ENCODE measurements around the gene PIAS2.
"Not testable (repeated sequence)": the region's sequence is repeated elsewhere in the genome, so short reads cannot be mapped to it uniquely, and the experiment has no call there.

PIAS2 gene

GRCh38 chr18:46812311-46812710 is 105.0 kb downstream of the PIAS2 start:
- DNase-seq (ENCODE audit: extremely low spot score), result no peak
- no peak for TF ChIP-seq ARNT (IDR thresholded peaks at IDR 0.05)
- TF ChIP-seq BHLHE40 (IDR thresholded peaks at IDR 0.05; ENCODE audit: borderline replicate concordance), result no peak
- no peak for TF ChIP-seq SP1 (IDR thresholded peaks at IDR 0.05)
- no peak for TF ChIP-seq SUZ12 (IDR thresholded peaks at IDR 0.05)
- TF ChIP-seq HDGF (IDR thresholded peaks at IDR 0.05; ENCODE audit: borderline replicate concordance), result no peak
- no peak for TF ChIP-seq LEF1 (IDR thresholded peaks at IDR 0.05; ENCODE audit: borderline replicate concordance)
- TF ChIP-seq FOXM1 (IDR thresholded peaks at IDR 0.05; ENCODE audit: borderline replicate concordance), result no peak
- no peak for TF ChIP-seq ZNF384 (IDR thresholded peaks at IDR 0.05)
- TF ChIP-seq, protein P1, sequence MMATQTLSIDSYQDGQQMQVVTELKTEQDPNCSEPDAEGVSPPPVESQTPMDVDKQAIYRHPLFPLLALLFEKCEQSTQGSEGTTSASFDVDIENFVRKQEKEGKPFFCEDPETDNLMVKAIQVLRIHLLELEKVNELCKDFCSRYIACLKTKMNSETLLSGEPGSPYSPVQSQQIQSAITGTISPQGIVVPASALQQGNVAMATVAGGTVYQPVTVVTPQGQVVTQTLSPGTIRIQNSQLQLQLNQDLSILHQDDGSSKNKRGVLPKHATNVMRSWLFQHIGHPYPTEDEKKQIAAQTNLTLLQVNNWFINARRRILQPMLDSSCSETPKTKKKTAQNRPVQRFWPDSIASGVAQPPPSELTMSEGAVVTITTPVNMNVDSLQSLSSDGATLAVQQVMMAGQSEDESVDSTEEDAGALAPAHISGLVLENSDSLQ (IDR thresholded peaks at IDR 0.05), result no peak
- no peak for TF ChIP-seq L3MBTL2 (conservative IDR thresholded peaks at IDR 0.05)
- TF ChIP-seq NFRKB (IDR thresholded peaks at IDR 0.05), result no peak
- CTCF ChIA-PET, result no interaction called here
- POLR2A ChIA-PET, result no interaction called here

GRCh38 chr18:46810481-46811000 is 106.8 kb downstream of the PIAS2 start:
- CTCF ChIA-PET, result no interaction called here
- POLR2A ChIA-PET, result no interaction called here
- TF ChIP-seq ARNT (IDR thresholded peaks at IDR 0.05) (no peak), CTBP1 (IDR thresholded peaks at IDR 0.05; ENCODE audit: borderline replicate concordance) (no peak), HDGF (IDR thresholded peaks at IDR 0.05; ENCODE audit: borderline replicate concordance) (no peak)
- DNase-seq (ENCODE audit: extremely low spot score), result no peak

DNA sequence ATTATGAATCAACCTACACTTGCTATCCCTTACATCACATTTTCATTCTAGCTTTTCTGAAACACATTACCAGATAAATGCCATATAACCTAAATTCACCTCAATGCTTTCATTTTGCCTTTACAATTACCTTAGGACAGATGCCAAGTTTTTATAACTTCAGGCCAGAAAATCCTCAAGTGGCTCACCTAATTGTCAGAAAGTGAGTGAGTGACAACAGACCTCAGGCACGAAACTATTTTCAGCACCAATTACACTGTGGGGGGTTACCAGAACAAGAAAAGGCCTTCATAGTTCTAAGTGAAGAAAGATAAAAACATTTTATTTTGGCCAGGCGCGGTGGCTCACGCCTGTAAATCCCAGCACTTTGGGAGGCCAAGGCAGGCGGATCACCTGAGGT is 108.2 kb downstream of the PIAS2 start:
- TF ChIP-seq CTBP1 (IDR thresholded peaks at IDR 0.05; ENCODE audit: borderline replicate concordance) (no peak), FOXK2 (IDR thresholded peaks at IDR 0.05) (no peak), NFRKB (IDR thresholded peaks at IDR 0.05) (no peak), ARNT (IDR thresholded peaks at IDR 0.05) (no peak), FOXA1 (IDR thresholded peaks at IDR 0.05) (no peak), HDGF (IDR thresholded peaks at IDR 0.05; ENCODE audit: borderline replicate concordance) (no peak), L3MBTL2 (conservative IDR thresholded peaks at IDR 0.05) (no peak), BHLHE40 (IDR thresholded peaks at IDR 0.05; ENCODE audit: borderline replicate concordance) (no peak), ZNF384 (IDR thresholded peaks at IDR 0.05) (no peak), TARDBP (IDR thresholded peaks at IDR 0.05) (no peak), FOXM1 (IDR thresholded peaks at IDR 0.05; ENCODE audit: borderline replicate concordance) (no peak), LEF1 (IDR thresholded peaks at IDR 0.05; ENCODE audit: borderline replicate concordance) (no peak), ELF4 (IDR thresholded peaks at IDR 0.05) (no peak), SP1 (IDR thresholded peaks at IDR 0.05) (no peak), SUZ12 (IDR thresholded peaks at IDR 0.05) (no peak)
- TF ChIP-seq, protein P1 (IDR thresholded peaks at IDR 0.05), result no peak
- no peak for DNase-seq (ENCODE audit: extremely low spot score)

DNA sequence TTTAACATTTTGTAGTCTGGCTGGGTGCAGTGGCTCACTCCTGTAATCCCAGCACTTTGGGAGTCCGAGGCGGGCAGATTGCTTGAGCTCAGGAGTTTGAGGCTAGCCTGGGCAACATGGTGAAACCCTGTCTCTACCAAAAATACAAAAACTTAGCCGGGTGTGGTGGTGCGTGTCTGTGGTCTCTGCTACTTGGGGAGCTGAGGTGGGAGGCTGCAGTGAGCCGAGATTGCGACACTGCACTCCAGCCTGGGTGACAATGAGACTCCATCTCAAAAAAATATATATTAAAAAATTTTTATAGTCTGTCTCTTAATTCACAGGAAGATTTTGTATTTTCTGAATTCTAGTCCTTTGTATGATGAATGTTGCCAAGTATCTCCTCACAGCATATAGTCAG is 121.4 kb downstream of the PIAS2 start:
- DNase-seq (ENCODE audit: extremely low spot score); CTCF ChIA-PET; POLR2A ChIA-PET: not testable (repeated sequence)

More for the DNA sequence above, 108.2 kb downstream of the PIAS2 start:
- CTCF ChIA-PET, result no interaction called here
- POLR2A ChIA-PET, result no interaction called here

DNA sequence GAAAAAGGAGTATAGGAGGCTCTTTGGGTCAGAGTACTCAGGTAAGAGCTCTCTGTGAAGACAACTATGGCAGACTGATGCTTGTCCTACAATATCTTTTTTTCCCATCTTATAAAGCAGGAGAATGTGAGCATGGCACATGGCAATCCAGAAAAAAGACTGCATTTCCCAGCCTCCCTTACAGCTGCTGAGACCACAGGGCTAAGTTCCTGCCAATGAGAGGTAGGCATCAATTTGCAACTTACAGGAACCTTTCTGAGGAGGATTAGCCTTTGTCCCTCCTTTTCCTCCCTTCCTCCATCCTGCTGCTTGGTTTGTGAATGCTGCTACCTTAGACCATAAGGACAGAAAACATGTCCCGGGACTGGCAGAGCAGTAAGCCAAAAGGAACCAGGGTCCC is 122.7 kb downstream of the PIAS2 start:
- TF ChIP-seq SP1 (IDR thresholded peaks at IDR 0.05) (no peak), FOXM1 (IDR thresholded peaks at IDR 0.05; ENCODE audit: borderline replicate concordance) (no peak), ARNT (IDR thresholded peaks at IDR 0.05) (no peak), HDGF (IDR thresholded peaks at IDR 0.05; ENCODE audit: borderline replicate concordance) (no peak), FOXA1 (IDR thresholded peaks at IDR 0.05) (no peak)
- no peak for DNase-seq (ENCODE audit: extremely low spot score)
- ChIA-PET CTCF (no interaction called here), POLR2A (no interaction called here)

GRCh38 chr18:46793565-46793964 is 123.7 kb downstream of the PIAS2 start:
- POLR2A ChIA-PET, result no interaction called here
- no peak for TF ChIP-seq FOXM1 (IDR thresholded peaks at IDR 0.05; ENCODE audit: borderline replicate concordance)
- no peak for TF ChIP-seq ARNT (IDR thresholded peaks at IDR 0.05)
- TF ChIP-seq, protein P1 (IDR thresholded peaks at IDR 0.05), result no peak
- TF ChIP-seq FOXK2 (IDR thresholded peaks at IDR 0.05), result no peak
- no peak for TF ChIP-seq L3MBTL2 (conservative IDR thresholded peaks at IDR 0.05)
- TF ChIP-seq HDGF (IDR thresholded peaks at IDR 0.05; ENCODE audit: borderline replicate concordance), result no peak
- TF ChIP-seq TARDBP (IDR thresholded peaks at IDR 0.05), result no peak
- no peak for TF ChIP-seq SUZ12 (IDR thresholded peaks at IDR 0.05)
- TF ChIP-seq FOXA1 (IDR thresholded peaks at IDR 0.05), result no peak
- TF ChIP-seq ZNF384 (IDR thresholded peaks at IDR 0.05), result no peak
- TF ChIP-seq BHLHE40 (IDR thresholded peaks at IDR 0.05; ENCODE audit: borderline replicate concordance), result no peak
- no peak for TF ChIP-seq ELF4 (IDR thresholded peaks at IDR 0.05)
- no peak for TF ChIP-seq SP1 (IDR thresholded peaks at IDR 0.05)
- TF ChIP-seq CTBP1 (IDR thresholded peaks at IDR 0.05; ENCODE audit: borderline replicate concordance), result no peak
- CTCF ChIA-PET, result no interaction called here
- DNase-seq (ENCODE audit: extremely low spot score), result no peak

DNA sequence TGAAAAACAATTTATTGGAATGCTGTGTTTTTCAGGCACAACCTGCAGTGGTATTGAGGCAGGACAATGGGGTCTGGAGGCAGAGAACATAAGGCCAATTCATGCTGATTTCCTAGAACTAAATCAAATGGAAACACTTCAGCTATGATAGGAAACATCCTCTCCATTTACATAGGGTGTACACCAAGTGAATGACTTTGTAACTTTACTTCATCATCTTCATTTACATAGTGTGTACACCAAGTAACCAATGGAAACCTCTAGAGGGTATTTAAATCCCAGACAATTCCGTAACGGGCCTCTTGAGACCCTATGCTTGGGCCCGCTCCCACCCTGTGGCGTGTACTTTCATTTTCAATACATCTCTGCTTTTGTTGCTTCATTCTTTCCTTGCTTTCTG is 128.2 kb downstream of the PIAS2 start:
- CTCF ChIA-PET, result no interaction called here
- POLR2A ChIA-PET, result no interaction called here
- TF ChIP-seq ARNT (IDR thresholded peaks at IDR 0.05), result no peak
- no peak for TF ChIP-seq ZNF384 (IDR thresholded peaks at IDR 0.05)
- TF ChIP-seq CTBP1 (IDR thresholded peaks at IDR 0.05; ENCODE audit: borderline replicate concordance), result no peak
- no peak for TF ChIP-seq FOXK2 (IDR thresholded peaks at IDR 0.05)
- no peak for TF ChIP-seq FOXA1 (IDR thresholded peaks at IDR 0.05)
- TF ChIP-seq FOXM1 (IDR thresholded peaks at IDR 0.05; ENCODE audit: borderline replicate concordance), result no peak
- TF ChIP-seq ELF4 (IDR thresholded peaks at IDR 0.05), result no peak
- TF ChIP-seq SP1 (IDR thresholded peaks at IDR 0.05), result no peak
- TF ChIP-seq BHLHE40 (IDR thresholded peaks at IDR 0.05; ENCODE audit: borderline replicate concordance), result no peak
- no peak for TF ChIP-seq TARDBP (IDR thresholded peaks at IDR 0.05)
- no peak for TF ChIP-seq HDGF (IDR thresholded peaks at IDR 0.05; ENCODE audit: borderline replicate concordance)
- TF ChIP-seq, protein P1 (IDR thresholded peaks at IDR 0.05), result no peak
- TF ChIP-seq NFRKB (IDR thresholded peaks at IDR 0.05), result no peak
- no peak for TF ChIP-seq SUZ12 (IDR thresholded peaks at IDR 0.05)
- no peak for DNase-seq (ENCODE audit: extremely low spot score)
